Neural progenitor cell (in vitro differentiated cells): ENCODE results near the gene SELENOP. TPM values are rescaled to one million over a fixed set of nuclear protein-coding genes. Genes with fewer than 3 reads are reported as not detected.

Source experiments
- DNase-seq: peaks from one replicate; pipeline ENCODE4 v3.0.0-alpha.2; 2016; ENCODE audit warnings: low spot score
- H2AFZ ChIP-seq: fragments of 200-600 bp; sonication (generic); replicated peaks from 2 replicates; pipeline ENCODE4 v1.6.1; 2016; ENCODE audit warnings: antibody characterized with exemption
- H3F3A ChIP-seq: fragments of 200-600 bp; sonication (generic); 2 replicates; pipeline ENCODE4 v1.6.1; 2016; ENCODE audit warnings: antibody characterized with exemption, low read depth
- H3K27ac ChIP-seq: fragments of 200-600 bp; sonication (generic); 2 replicates; pipeline ENCODE4 v1.5.1; 2016; ENCODE audit warnings: mild to moderate bottlenecking
- H3K27me3 ChIP-seq: fragments of 200-600 bp; sonication (generic); 2 replicates; pipeline ENCODE4 v1.6.1; 2016; ENCODE audit warnings: mild to moderate bottlenecking, moderate library complexity
- H3K36me3 ChIP-seq: fragments of 200-600 bp; sonication (generic); 2 replicates; pipeline ENCODE4 v1.5.1; 2016
- H3K4me1 ChIP-seq: fragments of 200-600 bp; sonication (generic); 2 replicates; pipeline ENCODE4 v1.6.1; 2016; ENCODE audit warnings: mixed run types
- H3K4me2 ChIP-seq: fragments of 200-600 bp; sonication (generic); 2 replicates; pipeline ENCODE4 v1.6.1; 2016
- H3K4me3 ChIP-seq: fragments of 200-600 bp; sonication (generic); 2 replicates; pipeline ENCODE4 v1.5.1; 2016
- H3K79me2 ChIP-seq: fragments of 200-600 bp; sonication (generic); 2 replicates; pipeline ENCODE4 v1.6.1; 2016; ENCODE audit warnings: low read depth
- H3K9ac ChIP-seq: fragments of 200-600 bp; sonication (generic); 2 replicates; pipeline ENCODE4 v1.6.1; 2016
- H3K9me3 ChIP-seq: fragments of 200-600 bp; sonication (generic); 2 replicates; pipeline ENCODE4 v1.5.1; 2016; ENCODE audit warnings: low read depth
- H4K20me1 ChIP-seq: fragments of 200-600 bp; sonication (generic); 2 replicates; pipeline ENCODE4 v1.6.1; 2016; ENCODE audit warnings: low read depth
- H3K27ac Mint-ChIP-seq: 3 replicates; pipeline ENCODE4 v1.8.0; 2021; ENCODE audit warnings: mixed read lengths
- H3K27me3 Mint-ChIP-seq: 2 replicates; pipeline ENCODE4 v1.8.0; 2022; ENCODE audit warnings: low read depth, mild to moderate bottlenecking, inconsistent platforms, moderate library complexity, mixed read lengths; ENCODE audit not compliant: insufficient read depth
- H3K36me3 Mint-ChIP-seq: 3 replicates; pipeline ENCODE4 v1.8.0; 2021; ENCODE audit warnings: mixed read lengths
- H3K4me1 Mint-ChIP-seq: 3 replicates; pipeline ENCODE4 v1.8.0; 2021; ENCODE audit warnings: mixed read lengths
- H3K4me3 Mint-ChIP-seq: 3 replicates; pipeline ENCODE4 v1.8.0; 2021; ENCODE audit warnings: mild to moderate bottlenecking, moderate library complexity, mixed read lengths
- H3K9me3 Mint-ChIP-seq: 3 replicates; pipeline ENCODE4 v1.8.0; 2020; ENCODE audit warnings: mixed read lengths
- CTCF ChIP-seq: fragments of 200-600 bp; sonication (generic); IDR thresholded peaks from 2 replicates; pipeline ENCODE4 v1.5.1; 2017; ENCODE audit warnings: antibody characterized with exemption, mild to moderate bottlenecking
- EZH2 ChIP-seq: fragments of 200-600 bp; sonication (generic); IDR thresholded peaks from 2 replicates; pipeline ENCODE4 v1.6.1; 2017; ENCODE audit warnings: antibody characterized with exemption, mild to moderate bottlenecking, moderate library complexity
- EZH2phosphoT487 ChIP-seq: fragments of 200-600 bp; sonication (generic); IDR thresholded peaks from 2 replicates; pipeline ENCODE4 v1.6.1; 2017; ENCODE audit warnings: antibody characterized with exemption
- total RNA-seq: library from RNA; depleted of rRNA; stranded (reverse); fragments of >200 nt; gene quantifications from 2 replicates; pipeline ENCODE4 v1.2.3, GENCODE V29; 2015; ENCODE audit warnings: low replicate concordance

Gene SELENOP
- total RNA-seq, 1 donor from 2014 or later: 1.4 TPM

GRCh38 chr5:42785756-42786155 lies 25.9 kb downstream of the SELENOP start:
- Histone ChIP-seq H3K36me3 (no peaks in the 10 kb centered on the region), H3K79me2 (no peaks in the 10 kb centered on the region), H3K4me3 (no peak overlapping the region), H3K9me3 (no peaks in the 10 kb centered on the region), H3K4me1 (no peaks in the 10 kb centered on the region), H3K27ac (no peak overlapping the region), H3K9ac (no peak overlapping the region), H3K4me2 (no peak overlapping the region), H4K20me1 (no peaks in the 10 kb centered on the region), H3F3A (no peaks in the 10 kb centered on the region), H3K27me3 (no peaks in the 10 kb centered on the region), H2AFZ (no peak overlapping the region)
- peaks cover 18% of the 10 kb centered on the region for H3K9me3 Mint-ChIP-seq
- H3K4me3 Mint-ChIP-seq: no peak overlapping the region
- no peaks in the 10 kb centered on the region for H3K4me1 Mint-ChIP-seq
- H3K27me3 Mint-ChIP-seq: no peaks in the 10 kb centered on the region
- no peaks in the 10 kb centered on the region for H3K36me3 Mint-ChIP-seq
- no peak for TF ChIP-seq CTCF
- TF ChIP-seq EZH2: no peak
- no peak for TF ChIP-seq EZH2phosphoT487
- no peak for DNase-seq
- no peak overlapping the region for H3K27ac Mint-ChIP-seq

DNA sequence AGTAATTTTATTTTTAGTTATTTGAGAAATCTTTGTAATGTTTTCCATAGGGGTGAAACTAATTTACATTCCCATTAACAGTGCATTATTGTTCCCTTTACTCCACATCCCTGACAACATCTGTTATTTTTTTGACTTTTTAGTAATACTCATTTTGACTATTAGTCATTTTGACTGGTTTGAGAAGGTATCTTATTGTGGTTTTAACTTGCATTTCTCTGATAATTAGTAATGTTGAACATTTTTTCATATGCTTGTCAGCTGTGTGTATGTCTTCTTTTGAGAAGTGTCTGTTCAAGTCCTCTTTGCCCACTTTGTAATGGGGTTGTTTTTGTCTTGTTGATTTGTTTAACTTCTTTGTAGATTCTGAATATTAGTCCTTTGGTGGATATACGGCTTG lies 27.6 kb downstream of the SELENOP start:
- Histone ChIP-seq H3K4me2 (no peak overlapping the region), H3K27me3 (no peaks in the 10 kb centered on the region), H3K36me3 (no peaks in the 10 kb centered on the region), H3K9me3 (no peaks in the 10 kb centered on the region), H3K27ac (no peak overlapping the region), H3K9ac (no peak overlapping the region), H3K4me1 (no peaks in the 10 kb centered on the region), H4K20me1 (no peaks in the 10 kb centered on the region), H3K4me3 (no peak overlapping the region), H2AFZ (no peak overlapping the region), H3K79me2 (no peaks in the 10 kb centered on the region), H3F3A (no peaks in the 10 kb centered on the region)
- no peak for TF ChIP-seq CTCF
- TF ChIP-seq EZH2: no peak
- TF ChIP-seq EZH2phosphoT487: no peak
- no peak for DNase-seq
- H3K36me3 Mint-ChIP-seq: no peaks in the 10 kb centered on the region
- H3K9me3 Mint-ChIP-seq: peaks cover 18% of the 10 kb centered on the region
- no peak overlapping the region for H3K27ac Mint-ChIP-seq
- H3K4me3 Mint-ChIP-seq: no peak overlapping the region
- H3K27me3 Mint-ChIP-seq: no peaks in the 10 kb centered on the region
- no peaks in the 10 kb centered on the region for H3K4me1 Mint-ChIP-seq

DNA sequence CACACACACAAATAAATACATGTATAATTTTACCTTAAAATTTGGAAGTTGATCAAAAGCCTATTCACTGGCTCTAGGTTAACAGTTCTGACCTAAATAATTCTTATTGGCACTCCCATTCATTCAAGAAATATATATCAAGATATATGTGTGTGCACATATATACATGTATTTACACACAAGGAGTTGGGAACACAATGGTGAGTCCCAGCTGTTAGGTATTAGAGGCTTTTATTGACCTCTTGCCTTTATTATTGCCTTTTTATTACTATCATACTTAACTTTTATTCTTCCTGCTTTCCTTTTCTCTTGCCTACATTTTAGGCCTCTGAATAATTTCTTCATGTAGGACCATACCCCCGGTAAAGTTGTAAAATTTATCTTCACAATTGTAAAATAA lies 30.1 kb downstream of the SELENOP start:
- H3K9me3 ChIP-seq: no peaks in the 10 kb centered on the region
- no peak overlapping the region for H3K4me2 ChIP-seq
- H3K9ac ChIP-seq: no peak overlapping the region
- no peaks in the 10 kb centered on the region for H3K79me2 ChIP-seq
- Mint-ChIP-seq H3K36me3 (no peaks in the 10 kb centered on the region), H3K27ac (no peak overlapping the region), H3K4me3 (no peak overlapping the region), H3K4me1 (no peaks in the 10 kb centered on the region), H3K27me3 (no peaks in the 10 kb centered on the region), H3K9me3 (peaks cover 10% of the 10 kb centered on the region)
- no peaks in the 10 kb centered on the region for H3K27me3 ChIP-seq
- no peak overlapping the region for H3K27ac ChIP-seq
- DNase-seq: no peak
- H3K4me3 ChIP-seq: no peak overlapping the region
- no peaks in the 10 kb centered on the region for H3F3A ChIP-seq
- TF ChIP-seq EZH2phosphoT487: no peak
- no peak for TF ChIP-seq EZH2
- TF ChIP-seq CTCF: no peak
- H4K20me1 ChIP-seq: no peaks in the 10 kb centered on the region
- H3K4me1 ChIP-seq: no peaks in the 10 kb centered on the region
- H3K36me3 ChIP-seq: no peaks in the 10 kb centered on the region
- H2AFZ ChIP-seq: no peak overlapping the region
